Endothelial cell of umbilical vein (primary cell): ENCODE data around the gene ATP6V0D1. TPM values are rescaled to one million over a fixed set of nuclear protein-coding genes. Genes with fewer than 3 reads are reported as not detected.

Source experiments
- BruUV-seq: library from RNA; stranded (reverse); fragments of 400-500 nt; replicated peaks from 2 replicates; lab custom pipeline; 2021; lab: Mats Ljungman, UMichigan
- CTCF ChIA-PET: fragments of 300-600, 350-600 bp; sonication (Branson Sonifier 250); formaldehyde crosslinking; loops from one replicate; lab custom pipeline; 2021; ENCODE audit warnings: antibody characterized with exemption, inconsistent platforms; lab: Charles Lee
- POLR2A ChIA-PET: fragments of 300-600, 350-600 bp; sonication (Branson Sonifier 250); formaldehyde crosslinking; loops from one replicate; lab custom pipeline; 2021; ENCODE audit warnings: antibody characterized with exemption, inconsistent platforms; lab: Charles Lee
- DNase-seq: peaks from one replicate; pipeline ENCODE4 v3.0.0-alpha.2; 2011; ENCODE audit warnings: low read depth, low spot score
- FAIRE-seq: peaks from 2 replicates; lab custom pipeline; 2011; peaks lifted over from hg19 to GRCh38; lab: Jason Lieb, UNC
- H2AFZ ChIP-seq: 2 replicates; pipeline ENCODE4 v1.6.0; 2012; ENCODE audit warnings: low read depth, low read length, control low read depth, inconsistent platforms
- H3K27ac ChIP-seq: 2 replicates; pipeline ENCODE4 v1.5.1; 2011; ENCODE audit warnings: low read depth, mild to moderate bottlenecking, control low read depth, low read length, moderate library complexity; ENCODE audit not compliant: insufficient read depth
- H3K27me3 ChIP-seq, 2 experiments: 2 replicates each; pipeline versions ENCODE4 v1.6.0 to v1.6.1; 2011; ENCODE audit warnings: low read length in 2 of 2, mixed read lengths in 1 of 2; ENCODE audit not compliant: control insufficient read depth in 2 of 2, insufficient read depth in 2 of 2
- H3K36me3 ChIP-seq, 2 experiments: 2 replicates in 1 of 2; 3 replicates in 1 of 2; pipeline ENCODE4 v1.5.1; 2011; ENCODE audit warnings: low read length in 2 of 2, mild to moderate bottlenecking in 1 of 2, moderate library complexity in 1 of 2; ENCODE audit not compliant: control insufficient read depth in 2 of 2, insufficient read depth in 2 of 2; ENCODE audit errors: extremely low read depth in 1 of 2
- H3K4me1 ChIP-seq: 3 replicates; pipeline ENCODE4 v1.5.1; 2011; ENCODE audit warnings: mild to moderate bottlenecking, low read length; ENCODE audit not compliant: control insufficient read depth, insufficient read depth; ENCODE audit errors: extremely low read depth
- H3K4me2 ChIP-seq: 2 replicates; pipeline ENCODE4 v1.6.1; 2011; ENCODE audit warnings: low read length, control low read depth, mixed read lengths; ENCODE audit not compliant: insufficient read depth
- H3K4me3 ChIP-seq, 3 experiments: fragments of 200-600 bp in 1 of 3; sonication (generic), shearing (Covaris generic) in 1 of 3; replicated peaks in 1 of 3; 2 replicates each; pipeline ENCODE4 v1.5.1; 2011 to 2016; ENCODE audit warnings: control low read depth in 3 of 3, low read length in 3 of 3, mild to moderate bottlenecking in 2 of 3, inconsistent platforms in 1 of 3, low read depth in 1 of 3, moderate library complexity in 1 of 3; ENCODE audit not compliant: insufficient read depth in 1 of 3
- H3K79me2 ChIP-seq: 2 replicates; pipeline ENCODE4 v1.6.0; 2012; ENCODE audit warnings: low read length, inconsistent platforms; ENCODE audit not compliant: control insufficient read depth, insufficient read depth
- H3K9ac ChIP-seq: replicated peaks from 2 replicates; pipeline ENCODE3; 2011; ENCODE audit warnings: low read length, control low read depth; ENCODE audit not compliant: insufficient read depth; ENCODE audit errors: extremely low read depth
- H3K9me1 ChIP-seq: replicated peaks from 3 replicates; pipeline ENCODE4 v1.6.0; 2011; ENCODE audit warnings: mild to moderate bottlenecking, low read length; ENCODE audit not compliant: control insufficient read depth, insufficient read depth; ENCODE audit errors: extremely low read depth
- H3K9me3 ChIP-seq: replicated peaks from 2 replicates; pipeline ENCODE4 v1.5.1; 2012; ENCODE audit warnings: low read length, inconsistent platforms; ENCODE audit not compliant: control insufficient read depth, insufficient read depth
- H4K20me1 ChIP-seq: replicated peaks from 2 replicates; pipeline ENCODE3; 2011; ENCODE audit warnings: mild to moderate bottlenecking, low read length; ENCODE audit not compliant: control insufficient read depth, insufficient read depth; ENCODE audit errors: extremely low read depth
- EZH2 ChIP-seq: IDR thresholded peaks from 2 replicates; pipeline ENCODE4 v1.6.1; 2012; ENCODE audit warnings: borderline replicate concordance, low read depth, mild to moderate bottlenecking, moderate library complexity, low read length, inconsistent platforms; ENCODE audit not compliant: severe bottlenecking
- FOS ChIP-seq: IDR thresholded peaks from 2 replicates; pipeline ENCODE4 v1.6.1; 2011; ENCODE audit warnings: mild to moderate bottlenecking, low read length, moderate library complexity, borderline replicate concordance; ENCODE audit not compliant: insufficient read depth
- GATA2 ChIP-seq: IDR thresholded peaks from 2 replicates; pipeline ENCODE4 v1.7.0; 2011; ENCODE audit warnings: low read depth, mild to moderate bottlenecking, moderate library complexity, mixed read lengths, low read length; ENCODE audit not compliant: insufficient read length, insufficient read depth
- JUN ChIP-seq: IDR thresholded peaks from 2 replicates; pipeline ENCODE4 v1.6.1; 2011; ENCODE audit warnings: borderline replicate concordance, low read depth; ENCODE audit not compliant: insufficient read length, insufficient read depth
- MAX ChIP-seq: IDR thresholded peaks from 2 replicates; pipeline ENCODE4 v1.6.1; 2011; ENCODE audit not compliant: insufficient read depth, insufficient read length
- MYC ChIP-seq: IDR thresholded peaks from one replicate; pipeline ENCODE4 v1.6.1; 2011; ENCODE audit warnings: mild to moderate bottlenecking, low read depth, low read length
- POLR2A ChIP-seq: IDR thresholded peaks from 2 replicates; pipeline ENCODE4 v1.6.1; 2012; ENCODE audit warnings: low read depth, mild to moderate bottlenecking, control low read depth, low read length
- POLR2AphosphoS5 ChIP-seq: IDR thresholded peaks from 2 replicates; pipeline ENCODE4 v1.6.1; 2012; ENCODE audit warnings: low read depth, mild to moderate bottlenecking, control low read depth, low read length, moderate library complexity; ENCODE audit not compliant: insufficient read depth
- dilution Hi-C: fragments of 300-500 bp; cut with MboI; formaldehyde crosslinking; loops from one replicate; pipeline ENCODE4 v1.15.0; 2019; ENCODE audit warnings: low sequenced_read_pairs; ENCODE audit not compliant: extremely low pct_ligation_motif_present
- intact Hi-C: fragments of 100-400 bp; cut with micrococcal nuclease; formaldehyde crosslinking; loops from one replicate; pipeline ENCODE4 v1.10.0; 2022
- polyA plus RNA-seq, 4 experiments: library from polyadenylated mRNA; depleted of rRNA in 3 of 4; stranded (reverse) in 3 of 4; unstranded in 1 of 4; fragments of >200 nt; gene quantifications; 2 replicates each; pipeline versions ENCODE4 v1.2.1 to v1.2.3, GENCODE V29; 2011 to 2012; ENCODE audit warnings: missing spikeins in 1 of 4
- total RNA-seq: library from RNA; stranded (reverse); gene quantifications from 2 replicates; pipeline ENCODE4 v1.2.3, GENCODE V29; 2021
- TF ChIP-seq, protein P1 (sequence below), 2 donors: IDR thresholded peaks; 1 replicate in 1 of 2; 2 replicates in 1 of 2; pipeline ENCODE4 v1.5.1; 2011; ENCODE audit warnings: low read length in 2 of 2, mild to moderate bottlenecking in 2 of 2, moderate library complexity in 2 of 2, control low read depth in 1 of 2, inconsistent platforms in 1 of 2, low read depth in 1 of 2; ENCODE audit not compliant: insufficient read depth in 1 of 2; ENCODE audit errors: extremely low read depth in 1 of 2

The ATP6V0D1 gene
- total and polyA plus RNA-seq, 2 donors (not counting 3 experiments of a cell fraction or from before 2014, with no cell fraction given) = 82.8 to 232 TPM

DNA sequence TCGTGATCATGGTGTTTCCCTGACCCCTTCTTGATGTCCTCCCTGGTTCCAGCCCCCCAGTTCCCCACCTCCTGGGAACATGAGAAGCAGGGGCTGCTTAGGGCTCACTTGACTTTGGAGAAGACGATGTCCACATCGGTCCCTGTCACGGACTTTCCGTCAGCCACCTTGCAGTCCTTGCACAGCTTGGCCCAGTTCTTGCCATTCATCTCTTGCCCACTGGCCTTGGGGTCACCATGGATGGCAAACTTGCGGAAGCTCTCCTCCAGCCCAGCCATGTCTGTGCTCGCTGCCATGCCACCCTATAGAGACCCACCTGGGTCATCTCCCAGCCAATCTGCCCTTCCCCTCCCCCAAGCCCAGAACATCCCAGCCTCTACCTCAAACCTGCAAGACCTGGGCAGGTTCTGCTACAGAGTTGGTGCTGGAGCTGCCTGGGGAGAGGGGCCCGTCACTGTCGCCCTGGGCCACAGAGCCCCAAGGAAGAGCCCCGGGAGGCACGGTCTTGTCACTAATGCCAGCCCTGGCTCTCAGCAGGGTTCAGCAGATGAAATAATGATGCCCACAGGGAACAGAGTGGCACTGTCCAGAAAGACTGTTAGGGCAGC is 90.0 kb downstream of the ATP6V0D1 start:
- ChIA-PET POLR2A (no interaction called here), CTCF (interaction anchor here (0.6 to 2.1 kb wide), 6 partner anchors 9 to 130 kb away, joined by 3 to 6 read pairs (median 4); partner anchors contain the start of genes KCTD19 and LRRC36)
- DNase-seq (no peak), FAIRE-seq (no peak)
- Histone ChIP-seq H3K9ac (no peak overlapping the region), H3K4me2 (no peak overlapping the region), H2AFZ (no peak overlapping the region), H3K4me1 (peaks cover 13% of the 10 kb centered on the region), H4K20me1 (no peaks in the 10 kb centered on the region), H3K27me3 (peaks cover 9 to 11% of the 10 kb centered on the region in 2 experiments), H3K79me2 (no peaks in the 10 kb centered on the region), H3K4me3 (no peak overlapping the region), H3K9me3 (no peaks in the 10 kb centered on the region), H3K27ac (no peak overlapping the region), H3K36me3 (no peaks in the 10 kb centered on the region), H3K9me1 (no peaks in the 10 kb centered on the region)
- TF ChIP-seq MAX (no peak), EZH2 (no peak), MYC (no peak), GATA2 (no peak), FOS (no peak), POLR2A (no peak), JUN (no peak), POLR2AphosphoS5 (no peak)
- TF ChIP-seq, protein P1, sequence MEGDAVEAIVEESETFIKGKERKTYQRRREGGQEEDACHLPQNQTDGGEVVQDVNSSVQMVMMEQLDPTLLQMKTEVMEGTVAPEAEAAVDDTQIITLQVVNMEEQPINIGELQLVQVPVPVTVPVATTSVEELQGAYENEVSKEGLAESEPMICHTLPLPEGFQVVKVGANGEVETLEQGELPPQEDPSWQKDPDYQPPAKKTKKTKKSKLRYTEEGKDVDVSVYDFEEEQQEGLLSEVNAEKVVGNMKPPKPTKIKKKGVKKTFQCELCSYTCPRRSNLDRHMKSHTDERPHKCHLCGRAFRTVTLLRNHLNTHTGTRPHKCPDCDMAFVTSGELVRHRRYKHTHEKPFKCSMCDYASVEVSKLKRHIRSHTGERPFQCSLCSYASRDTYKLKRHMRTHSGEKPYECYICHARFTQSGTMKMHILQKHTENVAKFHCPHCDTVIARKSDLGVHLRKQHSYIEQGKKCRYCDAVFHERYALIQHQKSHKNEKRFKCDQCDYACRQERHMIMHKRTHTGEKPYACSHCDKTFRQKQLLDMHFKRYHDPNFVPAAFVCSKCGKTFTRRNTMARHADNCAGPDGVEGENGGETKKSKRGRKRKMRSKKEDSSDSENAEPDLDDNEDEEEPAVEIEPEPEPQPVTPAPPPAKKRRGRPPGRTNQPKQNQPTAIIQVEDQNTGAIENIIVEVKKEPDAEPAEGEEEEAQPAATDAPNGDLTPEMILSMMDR (IDR thresholded peaks at IDR 0.05; ENCODE audit: extremely low read depth in 1 of 2, insufficient read depth in 1 of 2, low read depth in 1 of 2, low read length in 2 of 2) = no peak
- dilution Hi-C loops (no loop called here), intact Hi-C loops (loop anchor here (10.0 kb wide), 2 partner anchors 196 to 436 kb away; partner anchors contain the start of genes E2F4, ELMO3 and EXOC3L1)
- BruUV-seq = no TSS peak
